NB4 (cell line): ENCODE data around the gene MYO1D.

Source experiments
- MYC ChIP-seq: IDR thresholded peaks from 2 replicates; pipeline ENCODE4 v1.6.1; 2011; ENCODE audit warnings: low read depth, low read length
- POLR2A ChIP-seq: IDR thresholded peaks from 2 replicates; pipeline ENCODE4 v1.6.1; 2011; ENCODE audit warnings: mild to moderate bottlenecking; ENCODE audit not compliant: insufficient read length; ENCODE audit errors: extremely low read depth
- TF ChIP-seq, protein P1 (sequence below): IDR thresholded peaks from 2 replicates; pipeline ENCODE4 v1.6.1; 2011; ENCODE audit warnings: low read depth, low read length
- TF ChIP-seq, protein P2 (sequence below): IDR thresholded peaks from one replicate; pipeline ENCODE4 v1.5.1; 2012; ENCODE audit warnings: low read depth, low read length

DNA sequence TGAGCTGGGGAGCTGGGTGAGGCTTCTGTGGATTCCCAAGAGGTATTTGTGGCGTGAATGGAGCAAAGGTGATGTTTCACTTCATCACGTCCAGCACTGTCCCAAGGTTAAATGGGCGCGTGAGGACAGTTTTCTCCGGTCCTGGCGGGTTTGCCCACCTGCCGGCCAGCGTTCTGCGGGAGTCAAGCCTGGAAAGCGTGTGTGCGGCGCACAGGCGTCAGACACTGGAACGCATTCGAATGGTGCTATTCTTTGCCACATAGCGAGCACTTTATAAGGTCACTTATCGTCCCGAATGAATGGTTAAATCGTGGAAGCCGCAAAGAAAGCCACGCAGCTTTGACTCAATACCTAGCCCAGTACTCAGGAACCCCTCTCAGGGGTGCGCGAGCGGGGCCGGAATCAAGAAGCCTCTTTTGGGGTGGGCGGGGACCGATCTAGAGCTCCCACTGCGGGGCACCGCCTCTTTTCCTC, 433.1 kb downstream of the MYO1D start:
- TF ChIP-seq, protein P1, sequence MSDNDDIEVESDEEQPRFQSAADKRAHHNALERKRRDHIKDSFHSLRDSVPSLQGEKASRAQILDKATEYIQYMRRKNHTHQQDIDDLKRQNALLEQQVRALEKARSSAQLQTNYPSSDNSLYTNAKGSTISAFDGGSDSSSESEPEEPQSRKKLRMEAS, result no peak
- TF ChIP-seq, protein P2, sequence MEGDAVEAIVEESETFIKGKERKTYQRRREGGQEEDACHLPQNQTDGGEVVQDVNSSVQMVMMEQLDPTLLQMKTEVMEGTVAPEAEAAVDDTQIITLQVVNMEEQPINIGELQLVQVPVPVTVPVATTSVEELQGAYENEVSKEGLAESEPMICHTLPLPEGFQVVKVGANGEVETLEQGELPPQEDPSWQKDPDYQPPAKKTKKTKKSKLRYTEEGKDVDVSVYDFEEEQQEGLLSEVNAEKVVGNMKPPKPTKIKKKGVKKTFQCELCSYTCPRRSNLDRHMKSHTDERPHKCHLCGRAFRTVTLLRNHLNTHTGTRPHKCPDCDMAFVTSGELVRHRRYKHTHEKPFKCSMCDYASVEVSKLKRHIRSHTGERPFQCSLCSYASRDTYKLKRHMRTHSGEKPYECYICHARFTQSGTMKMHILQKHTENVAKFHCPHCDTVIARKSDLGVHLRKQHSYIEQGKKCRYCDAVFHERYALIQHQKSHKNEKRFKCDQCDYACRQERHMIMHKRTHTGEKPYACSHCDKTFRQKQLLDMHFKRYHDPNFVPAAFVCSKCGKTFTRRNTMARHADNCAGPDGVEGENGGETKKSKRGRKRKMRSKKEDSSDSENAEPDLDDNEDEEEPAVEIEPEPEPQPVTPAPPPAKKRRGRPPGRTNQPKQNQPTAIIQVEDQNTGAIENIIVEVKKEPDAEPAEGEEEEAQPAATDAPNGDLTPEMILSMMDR, result no peak
- TF ChIP-seq POLR2A (no peak), MYC (no peak)
